ENCODE measurements around the gene SAMMSON. TPM values are rescaled to one million over a fixed set of nuclear protein-coding genes. Genes with fewer than 3 reads are reported as not detected.

Gene SAMMSON
- total and polyA plus RNA-seq, 4 donors = 0.12 TPM; not detected in 3

DNA sequence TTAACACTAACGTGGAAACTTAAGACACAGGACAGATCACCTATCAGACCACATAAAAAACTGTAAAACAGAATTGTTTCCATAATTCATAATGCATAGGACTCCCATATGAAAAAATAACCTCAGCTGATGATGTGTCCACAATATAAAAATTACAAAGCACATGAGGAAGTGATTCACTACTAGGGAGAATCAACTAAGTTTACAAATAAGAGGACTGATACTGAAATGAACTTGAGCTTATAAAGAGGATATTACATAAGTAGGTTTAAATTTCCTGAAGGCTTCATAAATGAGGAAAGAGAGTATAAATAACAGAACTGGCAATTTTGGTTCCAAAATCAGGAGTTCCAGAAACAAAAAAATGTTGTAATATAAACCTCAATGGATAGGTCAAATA, 111.9 kb downstream of the SAMMSON start:
- TF ChIP-seq, protein P1, sequence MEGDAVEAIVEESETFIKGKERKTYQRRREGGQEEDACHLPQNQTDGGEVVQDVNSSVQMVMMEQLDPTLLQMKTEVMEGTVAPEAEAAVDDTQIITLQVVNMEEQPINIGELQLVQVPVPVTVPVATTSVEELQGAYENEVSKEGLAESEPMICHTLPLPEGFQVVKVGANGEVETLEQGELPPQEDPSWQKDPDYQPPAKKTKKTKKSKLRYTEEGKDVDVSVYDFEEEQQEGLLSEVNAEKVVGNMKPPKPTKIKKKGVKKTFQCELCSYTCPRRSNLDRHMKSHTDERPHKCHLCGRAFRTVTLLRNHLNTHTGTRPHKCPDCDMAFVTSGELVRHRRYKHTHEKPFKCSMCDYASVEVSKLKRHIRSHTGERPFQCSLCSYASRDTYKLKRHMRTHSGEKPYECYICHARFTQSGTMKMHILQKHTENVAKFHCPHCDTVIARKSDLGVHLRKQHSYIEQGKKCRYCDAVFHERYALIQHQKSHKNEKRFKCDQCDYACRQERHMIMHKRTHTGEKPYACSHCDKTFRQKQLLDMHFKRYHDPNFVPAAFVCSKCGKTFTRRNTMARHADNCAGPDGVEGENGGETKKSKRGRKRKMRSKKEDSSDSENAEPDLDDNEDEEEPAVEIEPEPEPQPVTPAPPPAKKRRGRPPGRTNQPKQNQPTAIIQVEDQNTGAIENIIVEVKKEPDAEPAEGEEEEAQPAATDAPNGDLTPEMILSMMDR (IDR thresholded peaks at IDR 0.05; ENCODE audit: control extremely low read depth, extremely low read depth) = no peak
- ATAC-seq (ENCODE audit: insufficient read depth, low FRiP score) = no peak
- Histone ChIP-seq H3K9me3 (ENCODE audit: control insufficient read depth in 4 of 4, insufficient read depth in 3 of 4, low read length in 3 of 4) (no peaks in the 10 kb centered on the region), H3K4me3 (no peak overlapping the region), H3K9ac (ENCODE audit: insufficient read depth in 1 of 2, low read length in 2 of 2) (no peak overlapping the region), H3K27me3 (ENCODE audit: control insufficient read depth in 3 of 3, insufficient read depth in 3 of 3, low read length in 2 of 3) (no peaks in the 10 kb centered on the region), H3K4me1 (ENCODE audit: control insufficient read depth in 5 of 5, insufficient read depth in 5 of 5, low read length in 5 of 5) (no peaks in the 10 kb centered on the region), H3K27ac (ENCODE audit: low read depth in 1 of 2, low read length in 1 of 2) (no peak overlapping the region), H3K36me3 (ENCODE audit: control insufficient read depth in 4 of 4, insufficient read depth in 4 of 4, low read length in 4 of 4) (no peaks in the 10 kb centered on the region)
- 84 to 91% methylated on average over 1 of the region's 1 CpG for WGBS, 2 donors
- DNase-seq = no peak

DNA sequence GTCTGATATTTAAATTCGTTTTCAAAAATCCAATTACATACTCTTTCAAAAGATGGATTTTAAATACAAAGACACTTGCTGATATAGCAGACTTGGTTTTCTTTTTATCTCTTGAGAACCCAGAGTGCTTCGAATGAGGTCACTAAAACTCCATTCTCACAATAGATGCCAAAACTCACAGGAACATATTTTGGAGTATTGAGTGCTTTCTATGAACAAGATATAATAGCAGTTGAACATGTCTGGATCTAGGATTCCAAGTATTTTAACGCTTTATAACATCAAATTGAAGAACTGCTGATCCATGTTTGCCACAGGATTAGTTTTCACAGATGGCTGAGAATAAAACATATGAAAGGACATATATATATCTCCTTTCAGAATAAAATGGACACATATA, 113.2 kb downstream of the SAMMSON start:
- ATAC-seq (ENCODE audit: insufficient read depth, low FRiP score) = no peak
- 77 to 85% methylated on average over 3 of the region's 3 CpGs for WGBS, 2 donors

GRCh38 chr3:70114431-70114830, 114.9 kb downstream of the SAMMSON start:
- WGBS, 2 donors = 77 to 79% methylated on average over 1 of the region's 1 CpG
- TF ChIP-seq, protein P1 (IDR thresholded peaks at IDR 0.05; ENCODE audit: control extremely low read depth, extremely low read depth) = no peak
- Histone ChIP-seq H3K27me3 (ENCODE audit: control insufficient read depth in 3 of 3, insufficient read depth in 3 of 3, low read length in 2 of 3) (no peaks in the 10 kb centered on the region), H3K27ac (ENCODE audit: low read depth in 1 of 2, low read length in 1 of 2) (no peak overlapping the region), H3K4me1 (ENCODE audit: control insufficient read depth in 5 of 5, insufficient read depth in 5 of 5, low read length in 5 of 5) (no peaks in the 10 kb centered on the region), H3K9me3 (ENCODE audit: control insufficient read depth in 4 of 4, insufficient read depth in 3 of 4, low read length in 3 of 4) (no peaks in the 10 kb centered on the region), H3K36me3 (ENCODE audit: control insufficient read depth in 4 of 4, insufficient read depth in 4 of 4, low read length in 4 of 4) (no peaks in the 10 kb centered on the region), H3K9ac (ENCODE audit: insufficient read depth in 1 of 2, low read length in 2 of 2) (no peak overlapping the region), H3K4me3 (no peak overlapping the region)
- ATAC-seq (ENCODE audit: insufficient read depth, low FRiP score) = no peak
- no peak for DNase-seq

More for the DNA sequence above, 113.2 kb downstream of the SAMMSON start:
- Histone ChIP-seq H3K27ac (ENCODE audit: low read depth in 1 of 2, low read length in 1 of 2) (no peak overlapping the region), H3K4me3 (no peak overlapping the region), H3K36me3 (ENCODE audit: control insufficient read depth in 4 of 4, insufficient read depth in 4 of 4, low read length in 4 of 4) (no peaks in the 10 kb centered on the region), H3K4me1 (ENCODE audit: control insufficient read depth in 5 of 5, insufficient read depth in 5 of 5, low read length in 5 of 5) (no peaks in the 10 kb centered on the region), H3K9me3 (ENCODE audit: control insufficient read depth in 4 of 4, insufficient read depth in 3 of 4, low read length in 3 of 4) (no peaks in the 10 kb centered on the region), H3K9ac (ENCODE audit: insufficient read depth in 1 of 2, low read length in 2 of 2) (no peak overlapping the region), H3K27me3 (ENCODE audit: control insufficient read depth in 3 of 3, insufficient read depth in 3 of 3, low read length in 2 of 3) (no peaks in the 10 kb centered on the region)
- TF ChIP-seq, protein P1 (IDR thresholded peaks at IDR 0.05; ENCODE audit: control extremely low read depth, extremely low read depth) = no peak
- DNase-seq = no peak

GRCh38 chr3:70119879-70120278, 120.3 kb downstream of the SAMMSON start:
- no peaks in the 10 kb centered on the region for H3K27me3 ChIP-seq (ENCODE audit: control insufficient read depth in 3 of 3, insufficient read depth in 3 of 3, low read length in 2 of 3)
- no peak for ATAC-seq (ENCODE audit: insufficient read depth, low FRiP score)

More at GRCh38 chr3:70119879-70120278, 120.3 kb downstream of the SAMMSON start:
- no peaks in the 10 kb centered on the region for H3K36me3 ChIP-seq (ENCODE audit: control insufficient read depth in 4 of 4, insufficient read depth in 4 of 4, low read length in 4 of 4)
- TF ChIP-seq, protein P1 (IDR thresholded peaks at IDR 0.05; ENCODE audit: control extremely low read depth, extremely low read depth) = no peak
- no peak overlapping the region for H3K9ac ChIP-seq (ENCODE audit: insufficient read depth in 1 of 2, low read length in 2 of 2)
- DNase-seq = no peak
- 81% methylated on average over 2 of the region's 2 CpGs for WGBS, 2 donors
- H3K4me1 ChIP-seq (ENCODE audit: control insufficient read depth in 5 of 5, insufficient read depth in 5 of 5, low read length in 5 of 5) = no peaks in the 10 kb centered on the region
- no peak overlapping the region for H3K4me3 ChIP-seq
- H3K27ac ChIP-seq (ENCODE audit: low read depth in 1 of 2, low read length in 1 of 2) = no peak overlapping the region
- H3K9me3 ChIP-seq (ENCODE audit: control insufficient read depth in 4 of 4, insufficient read depth in 3 of 4, low read length in 3 of 4) = no peaks in the 10 kb centered on the region
